ENCODE data around the gene PLCH1.

Gene PLCH1

DNA sequence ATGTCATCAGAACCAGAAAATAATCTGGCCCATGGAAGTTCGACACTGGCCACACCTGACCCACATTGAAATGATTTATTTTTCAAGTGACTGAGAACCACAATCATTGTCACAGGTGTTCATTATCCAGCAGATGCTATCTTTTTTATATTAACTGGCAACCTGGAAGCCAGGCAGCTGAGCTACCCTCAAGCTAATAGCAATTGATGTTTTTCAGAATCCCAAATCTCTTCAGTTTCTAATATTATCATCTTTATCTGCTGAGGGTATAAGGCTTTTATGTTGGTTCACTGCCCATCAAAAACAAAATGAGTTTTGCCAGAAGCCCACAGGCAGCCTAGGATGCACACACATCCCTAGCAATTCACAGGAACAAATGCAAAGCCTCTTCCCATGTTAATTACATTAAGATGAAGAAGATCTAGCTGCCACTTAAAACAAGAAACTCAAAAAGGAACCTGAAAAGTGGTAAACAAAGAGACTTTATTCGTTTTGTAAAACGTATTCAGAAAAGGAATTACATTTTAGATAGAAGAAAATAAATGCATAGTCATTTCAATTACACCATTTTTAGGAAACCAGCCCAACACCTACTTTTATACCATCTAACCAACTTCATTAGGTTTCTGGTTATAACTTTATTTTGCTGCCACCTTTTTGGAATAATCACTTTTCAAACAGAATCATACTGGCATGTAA is 410.5 kb downstream of the PLCH1 start (continued):
- TF ChIP-seq, protein P1, sequence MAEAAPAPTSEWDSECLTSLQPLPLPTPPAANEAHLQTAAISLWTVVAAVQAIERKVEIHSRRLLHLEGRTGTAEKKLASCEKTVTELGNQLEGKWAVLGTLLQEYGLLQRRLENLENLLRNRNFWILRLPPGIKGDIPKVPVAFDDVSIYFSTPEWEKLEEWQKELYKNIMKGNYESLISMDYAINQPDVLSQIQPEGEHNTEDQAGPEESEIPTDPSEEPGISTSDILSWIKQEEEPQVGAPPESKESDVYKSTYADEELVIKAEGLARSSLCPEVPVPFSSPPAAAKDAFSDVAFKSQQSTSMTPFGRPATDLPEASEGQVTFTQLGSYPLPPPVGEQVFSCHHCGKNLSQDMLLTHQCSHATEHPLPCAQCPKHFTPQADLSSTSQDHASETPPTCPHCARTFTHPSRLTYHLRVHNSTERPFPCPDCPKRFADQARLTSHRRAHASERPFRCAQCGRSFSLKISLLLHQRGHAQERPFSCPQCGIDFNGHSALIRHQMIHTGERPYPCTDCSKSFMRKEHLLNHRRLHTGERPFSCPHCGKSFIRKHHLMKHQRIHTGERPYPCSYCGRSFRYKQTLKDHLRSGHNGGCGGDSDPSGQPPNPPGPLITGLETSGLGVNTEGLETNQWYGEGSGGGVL (tag by site-specific recombination; IDR thresholded peaks at IDR 0.05): no peak
- no peak for TF ChIP-seq ZNF354C (tag by site-specific recombination; IDR thresholded peaks at IDR 0.05; ENCODE audit: borderline replicate concordance, low read depth)
- TF ChIP-seq, protein P2, sequence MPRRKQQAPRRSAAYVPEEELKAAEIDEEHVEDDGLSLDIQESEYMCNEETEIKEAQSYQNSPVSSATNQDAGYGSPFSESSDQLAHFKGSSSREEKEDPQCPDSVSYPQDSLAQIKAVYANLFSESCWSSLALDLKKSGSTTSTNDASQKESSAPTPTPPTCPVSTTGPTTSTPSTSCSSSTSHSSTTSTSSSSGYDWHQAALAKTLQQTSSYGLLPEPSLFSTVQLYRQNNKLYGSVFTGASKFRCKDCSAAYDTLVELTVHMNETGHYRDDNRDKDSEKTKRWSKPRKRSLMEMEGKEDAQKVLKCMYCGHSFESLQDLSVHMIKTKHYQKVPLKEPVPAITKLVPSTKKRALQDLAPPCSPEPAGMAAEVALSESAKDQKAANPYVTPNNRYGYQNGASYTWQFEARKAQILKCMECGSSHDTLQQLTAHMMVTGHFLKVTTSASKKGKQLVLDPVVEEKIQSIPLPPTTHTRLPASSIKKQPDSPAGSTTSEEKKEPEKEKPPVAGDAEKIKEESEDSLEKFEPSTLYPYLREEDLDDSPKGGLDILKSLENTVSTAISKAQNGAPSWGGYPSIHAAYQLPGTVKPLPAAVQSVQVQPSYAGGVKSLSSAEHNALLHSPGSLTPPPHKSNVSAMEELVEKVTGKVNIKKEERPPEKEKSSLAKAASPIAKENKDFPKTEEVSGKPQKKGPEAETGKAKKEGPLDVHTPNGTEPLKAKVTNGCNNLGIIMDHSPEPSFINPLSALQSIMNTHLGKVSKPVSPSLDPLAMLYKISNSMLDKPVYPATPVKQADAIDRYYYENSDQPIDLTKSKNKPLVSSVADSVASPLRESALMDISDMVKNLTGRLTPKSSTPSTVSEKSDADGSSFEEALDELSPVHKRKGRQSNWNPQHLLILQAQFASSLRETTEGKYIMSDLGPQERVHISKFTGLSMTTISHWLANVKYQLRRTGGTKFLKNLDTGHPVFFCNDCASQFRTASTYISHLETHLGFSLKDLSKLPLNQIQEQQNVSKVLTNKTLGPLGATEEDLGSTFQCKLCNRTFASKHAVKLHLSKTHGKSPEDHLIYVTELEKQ (tag by site-specific recombination; IDR thresholded peaks at IDR 0.05; ENCODE audit: borderline replicate concordance): no peak
- TF ChIP-seq, protein P3, sequence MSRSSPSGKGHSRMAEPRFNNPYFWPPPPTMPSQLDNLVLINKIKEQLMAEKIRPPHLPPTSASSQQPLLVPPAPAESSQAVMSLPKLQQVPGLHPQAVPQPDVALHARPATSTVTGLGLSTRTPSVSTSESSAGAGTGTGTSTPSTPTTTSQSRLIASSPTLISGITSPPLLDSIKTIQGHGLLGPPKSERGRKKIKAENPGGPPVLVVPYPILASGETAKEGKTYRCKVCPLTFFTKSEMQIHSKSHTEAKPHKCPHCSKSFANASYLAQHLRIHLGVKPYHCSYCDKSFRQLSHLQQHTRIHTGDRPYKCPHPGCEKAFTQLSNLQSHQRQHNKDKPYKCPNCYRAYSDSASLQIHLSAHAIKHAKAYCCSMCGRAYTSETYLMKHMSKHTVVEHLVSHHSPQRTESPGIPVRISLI (tag by site-specific recombination; IDR thresholded peaks at IDR 0.05): no peak
- TF ChIP-seq, protein P4, sequence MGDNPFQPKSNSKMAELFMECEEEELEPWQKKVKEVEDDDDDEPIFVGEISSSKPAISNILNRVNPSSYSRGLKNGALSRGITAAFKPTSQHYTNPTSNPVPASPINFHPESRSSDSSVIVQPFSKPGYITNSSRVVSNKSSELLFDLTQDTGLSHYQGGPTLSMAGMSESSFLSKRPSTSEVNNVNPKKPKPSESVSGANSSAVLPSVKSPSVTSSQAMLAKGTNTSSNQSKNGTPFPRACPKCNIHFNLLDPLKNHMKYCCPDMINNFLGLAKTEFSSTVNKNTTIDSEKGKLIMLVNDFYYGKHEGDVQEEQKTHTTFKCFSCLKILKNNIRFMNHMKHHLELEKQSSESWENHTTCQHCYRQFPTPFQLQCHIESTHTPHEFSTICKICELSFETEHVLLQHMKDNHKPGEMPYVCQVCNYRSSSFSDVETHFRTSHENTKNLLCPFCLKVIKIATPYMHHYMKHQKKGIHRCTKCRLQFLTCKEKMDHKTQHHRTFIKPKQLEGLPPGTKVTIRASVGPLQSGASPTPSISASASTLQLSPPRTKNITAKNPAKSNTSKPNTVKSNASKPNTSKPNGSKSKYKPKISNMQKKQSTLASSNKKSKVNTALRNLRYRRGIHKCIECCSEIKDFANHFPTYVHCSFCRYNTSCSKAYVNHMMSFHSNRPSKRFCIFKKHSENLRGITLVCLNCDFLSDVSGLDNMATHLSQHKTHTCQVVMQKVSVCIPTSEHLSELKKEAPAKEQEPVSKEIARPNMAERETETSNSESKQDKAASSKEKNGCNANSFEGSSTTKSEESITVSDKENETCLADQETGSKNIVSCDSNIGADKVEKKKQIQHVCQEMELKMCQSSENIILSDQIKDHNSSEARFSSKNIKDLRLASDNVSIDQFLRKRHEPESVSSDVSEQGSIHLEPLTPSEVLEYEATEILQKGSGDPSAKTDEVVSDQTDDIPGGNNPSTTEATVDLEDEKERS (tag by site-specific recombination; IDR thresholded peaks at IDR 0.05): no peak
- TF ChIP-seq, protein P5, sequence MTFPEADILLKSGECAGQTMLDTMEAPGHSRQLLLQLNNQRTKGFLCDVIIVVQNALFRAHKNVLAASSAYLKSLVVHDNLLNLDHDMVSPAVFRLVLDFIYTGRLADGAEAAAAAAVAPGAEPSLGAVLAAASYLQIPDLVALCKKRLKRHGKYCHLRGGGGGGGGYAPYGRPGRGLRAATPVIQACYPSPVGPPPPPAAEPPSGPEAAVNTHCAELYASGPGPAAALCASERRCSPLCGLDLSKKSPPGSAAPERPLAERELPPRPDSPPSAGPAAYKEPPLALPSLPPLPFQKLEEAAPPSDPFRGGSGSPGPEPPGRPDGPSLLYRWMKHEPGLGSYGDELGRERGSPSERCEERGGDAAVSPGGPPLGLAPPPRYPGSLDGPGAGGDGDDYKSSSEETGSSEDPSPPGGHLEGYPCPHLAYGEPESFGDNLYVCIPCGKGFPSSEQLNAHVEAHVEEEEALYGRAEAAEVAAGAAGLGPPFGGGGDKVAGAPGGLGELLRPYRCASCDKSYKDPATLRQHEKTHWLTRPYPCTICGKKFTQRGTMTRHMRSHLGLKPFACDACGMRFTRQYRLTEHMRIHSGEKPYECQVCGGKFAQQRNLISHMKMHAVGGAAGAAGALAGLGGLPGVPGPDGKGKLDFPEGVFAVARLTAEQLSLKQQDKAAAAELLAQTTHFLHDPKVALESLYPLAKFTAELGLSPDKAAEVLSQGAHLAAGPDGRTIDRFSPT (tag by site-specific recombination; IDR thresholded peaks at IDR 0.05): no peak

DNA sequence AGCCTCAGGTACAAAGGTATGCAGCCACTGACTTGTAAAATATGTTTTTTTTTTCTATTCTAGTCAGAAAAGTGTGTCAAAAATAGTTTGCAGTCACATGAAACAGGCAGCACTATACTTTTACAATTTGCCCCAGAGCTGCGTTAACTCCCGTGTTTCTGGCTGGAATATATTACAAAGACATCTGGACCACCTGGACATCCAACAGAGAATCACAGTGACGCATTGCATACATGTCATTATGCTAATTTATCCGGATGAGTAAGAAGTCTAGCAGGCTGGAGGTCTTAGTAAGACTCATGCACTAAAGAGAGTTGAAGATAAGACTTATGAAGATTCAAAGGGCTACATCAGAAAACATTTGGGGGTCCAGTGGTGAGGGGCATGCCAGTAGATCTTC is 412.2 kb downstream of the PLCH1 start:
- H3K9me3 ChIP-seq (ENCODE audit: control insufficient read depth, insufficient read depth, low read depth, low read length): no peaks in the 10 kb centered on the region
- TF ChIP-seq ZNF37A (tag by site-specific recombination; IDR thresholded peaks at IDR 0.05) (no peak), ZNF521 (tag by site-specific recombination; IDR thresholded peaks at IDR 0.05) (no peak), ZNF561 (tag by site-specific recombination; IDR thresholded peaks at IDR 0.05; ENCODE audit: borderline replicate concordance) (no peak), SP7 (tag by site-specific recombination; IDR thresholded peaks at IDR 0.05) (no peak), IKZF3 (tag by site-specific recombination; IDR thresholded peaks at IDR 0.05) (no peak), ZBTB20 (tag by site-specific recombination; IDR thresholded peaks at IDR 0.05) (no peak), ZNF843 (tag by site-specific recombination; IDR thresholded peaks at IDR 0.05) (no peak), ZXDB (tag by site-specific recombination; IDR thresholded peaks at IDR 0.05) (no peak)
- TF ChIP-seq, protein P6, sequence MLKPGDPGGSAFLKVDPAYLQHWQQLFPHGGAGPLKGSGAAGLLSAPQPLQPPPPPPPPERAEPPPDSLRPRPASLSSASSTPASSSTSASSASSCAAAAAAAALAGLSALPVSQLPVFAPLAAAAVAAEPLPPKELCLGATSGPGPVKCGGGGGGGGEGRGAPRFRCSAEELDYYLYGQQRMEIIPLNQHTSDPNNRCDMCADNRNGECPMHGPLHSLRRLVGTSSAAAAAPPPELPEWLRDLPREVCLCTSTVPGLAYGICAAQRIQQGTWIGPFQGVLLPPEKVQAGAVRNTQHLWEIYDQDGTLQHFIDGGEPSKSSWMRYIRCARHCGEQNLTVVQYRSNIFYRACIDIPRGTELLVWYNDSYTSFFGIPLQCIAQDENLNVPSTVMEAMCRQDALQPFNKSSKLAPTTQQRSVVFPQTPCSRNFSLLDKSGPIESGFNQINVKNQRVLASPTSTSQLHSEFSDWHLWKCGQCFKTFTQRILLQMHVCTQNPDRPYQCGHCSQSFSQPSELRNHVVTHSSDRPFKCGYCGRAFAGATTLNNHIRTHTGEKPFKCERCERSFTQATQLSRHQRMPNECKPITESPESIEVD (tag by site-specific recombination; IDR thresholded peaks at IDR 0.05): no peak
- TF ChIP-seq, protein P7, sequence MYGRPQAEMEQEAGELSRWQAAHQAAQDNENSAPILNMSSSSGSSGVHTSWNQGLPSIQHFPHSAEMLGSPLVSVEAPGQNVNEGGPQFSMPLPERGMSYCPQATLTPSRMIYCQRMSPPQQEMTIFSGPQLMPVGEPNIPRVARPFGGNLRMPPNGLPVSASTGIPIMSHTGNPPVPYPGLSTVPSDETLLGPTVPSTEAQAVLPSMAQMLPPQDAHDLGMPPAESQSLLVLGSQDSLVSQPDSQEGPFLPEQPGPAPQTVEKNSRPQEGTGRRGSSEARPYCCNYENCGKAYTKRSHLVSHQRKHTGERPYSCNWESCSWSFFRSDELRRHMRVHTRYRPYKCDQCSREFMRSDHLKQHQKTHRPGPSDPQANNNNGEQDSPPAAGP (tag by site-specific recombination; IDR thresholded peaks at IDR 0.05): no peak
- no peaks in the 10 kb centered on the region for H3K36me3 ChIP-seq (ENCODE audit: control insufficient read depth in 2 of 2, insufficient read depth in 1 of 2, low read length in 2 of 2)
- ChIA-PET CTCF (no interaction called here), POLR2A (no interaction called here)
- H3K4me1 ChIP-seq (ENCODE audit: control insufficient read depth, insufficient read depth, low read length): no peaks in the 10 kb centered on the region
- no peak overlapping the region for H3K4me3 ChIP-seq (ENCODE audit: low read depth, low read length)
- no peak overlapping the region for H3K27ac ChIP-seq (ENCODE audit: extremely low read depth, low read depth, low read length)
